GM21529 (cell line): Measurements from ENCODE around the gene ANXA7.

Experiments used
- ATAC-seq: cut with Tn5 transposase; IDR thresholded peaks from one replicate; pipeline ENCODE4 v1.9.1; 2021; ENCODE audit not compliant: unreplicated experiment

The ANXA7 gene

GRCh38 chr10:73413528-73414229 is at the start of gene ANXA7:
Gene ANXA7 (minus strand): TSS chr10:73414058. CDS start chr10:73400856, 13,202 bp downstream.
- peak; percentile 87 for ATAC-seq

- no peak for ATAC-seq
Measured at GRCh38 chr10:73460897-73461296, 47.0 kb upstream of the ANXA7 start.

- no peak for ATAC-seq
Measured at GRCh38 chr10:73459683-73460314, 45.9 kb upstream of the ANXA7 start.

GRCh38 chr10:73456187-73456890 is 42.5 kb upstream of the ANXA7 start:
- no peak for ATAC-seq

DNA sequence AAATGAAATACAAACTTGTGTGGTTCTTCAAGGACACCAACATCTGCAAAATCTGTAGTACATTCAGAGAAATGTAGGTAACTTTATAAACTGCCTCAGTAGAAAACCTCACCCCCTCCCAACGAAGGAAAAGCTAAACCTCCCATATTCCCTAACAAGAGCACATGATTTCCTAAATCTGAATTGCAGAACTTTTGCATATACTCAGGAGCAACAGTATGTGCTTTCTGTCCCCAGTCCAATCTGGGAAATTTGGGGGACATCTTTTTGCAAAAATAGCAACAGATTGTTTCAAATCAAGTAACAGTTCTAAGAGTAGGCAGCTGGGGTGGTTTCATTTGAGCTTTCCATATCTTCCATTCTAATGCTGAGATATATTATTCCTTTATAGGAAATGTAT is 35.3 kb upstream of the ANXA7 start:
- no peak for ATAC-seq

DNA sequence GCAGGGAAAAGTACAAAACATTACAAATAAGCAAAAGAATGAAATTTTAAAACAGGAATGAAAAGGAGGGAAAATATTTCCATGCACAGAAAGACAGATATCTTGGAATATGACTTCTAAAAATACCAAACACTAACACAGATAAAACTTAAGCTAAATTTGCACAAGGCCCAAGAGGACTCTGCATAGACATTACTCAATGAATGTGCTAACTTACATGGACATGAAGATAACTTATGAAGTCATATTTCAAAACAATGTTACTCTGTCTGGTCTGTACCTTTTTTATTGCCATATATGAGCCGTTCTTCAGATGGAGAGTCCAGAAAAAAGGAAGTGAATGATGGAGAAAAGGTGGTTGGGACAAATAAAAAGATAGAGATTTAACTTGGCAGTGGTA is 34.5 kb upstream of the ANXA7 start:
- no peak for ATAC-seq

DNA sequence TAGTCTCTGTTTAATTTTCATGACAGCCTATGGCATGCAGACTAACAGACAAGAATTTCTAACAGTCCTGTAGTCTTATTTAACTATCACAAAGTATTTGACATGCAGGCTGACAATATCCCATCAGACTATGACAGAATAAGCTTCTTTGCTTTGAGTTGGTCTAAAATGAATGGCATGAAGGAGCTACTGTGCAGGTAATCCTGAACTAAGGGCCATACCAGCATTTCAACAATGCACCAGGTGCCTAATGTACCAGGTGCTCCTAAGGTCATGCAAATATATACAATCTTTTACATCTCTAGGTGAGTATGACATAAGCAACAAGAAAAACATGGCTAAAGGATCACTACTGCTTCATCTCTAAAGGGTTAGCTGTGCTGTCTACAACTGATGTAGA is 33.1 kb upstream of the ANXA7 start:
- ATAC-seq: no peak

GRCh38 chr10:73444457-73444856 is 30.6 kb upstream of the ANXA7 start:
- ATAC-seq: no peak

DNA sequence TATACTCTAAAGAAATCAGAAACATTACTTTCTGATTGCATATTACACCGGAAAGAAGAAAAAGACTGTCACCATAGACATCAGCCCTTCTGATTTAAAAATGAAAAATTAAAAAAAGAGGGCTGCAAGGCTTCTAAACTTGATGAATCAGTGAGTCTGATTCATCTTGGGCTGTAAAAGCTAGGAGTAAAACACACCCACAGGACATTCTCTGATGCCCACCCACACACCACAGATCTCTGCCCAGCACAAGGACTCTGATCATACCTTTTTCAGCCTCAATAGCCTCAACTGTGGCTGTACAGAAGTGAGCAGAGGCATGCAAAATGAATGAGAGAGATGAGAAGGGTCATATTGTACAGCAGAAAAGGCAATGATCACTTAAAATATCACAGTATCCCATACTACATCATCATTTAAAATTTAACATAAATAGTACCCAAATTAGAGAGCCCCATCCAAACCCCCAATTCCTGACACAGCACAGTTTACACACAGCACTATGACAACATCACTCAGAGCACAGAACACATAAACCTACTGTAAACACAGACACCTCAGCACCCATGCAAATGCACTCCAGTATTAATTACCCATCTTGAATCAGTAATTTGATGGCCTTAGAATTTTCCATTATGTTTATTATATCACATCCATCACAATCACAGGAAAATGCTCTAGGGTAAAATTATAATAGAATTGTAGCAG is 25.9 kb upstream of the ANXA7 start:
- no peak for ATAC-seq

DNA sequence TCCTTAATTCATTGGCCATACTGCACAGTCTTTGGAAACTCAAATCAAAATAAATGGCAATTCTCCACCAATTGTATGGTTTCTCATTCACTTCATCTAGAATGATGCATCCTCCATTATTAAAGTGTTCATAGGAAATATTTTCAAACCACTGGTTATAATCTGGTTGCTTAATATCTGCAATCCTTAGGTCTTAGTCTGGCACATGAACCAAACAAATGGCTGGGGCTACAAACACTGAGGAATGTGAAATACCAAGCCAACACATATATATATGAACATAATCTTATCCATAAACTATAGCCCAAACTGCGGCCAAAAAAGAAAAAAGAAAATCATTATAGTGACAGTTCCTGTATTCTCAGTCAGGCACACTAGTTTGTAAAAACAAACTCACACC is 25.2 kb upstream of the ANXA7 start:
- ATAC-seq: no peak

- ATAC-seq: no peak
Measured at GRCh38 chr10:73433538-73433867, 19.6 kb upstream of the ANXA7 start, which contains the start of gene MSS51. Gene MSS51 (minus strand): TSS chr10:73433561. CDS start chr10:73428284, 5,277 bp downstream.

DNA sequence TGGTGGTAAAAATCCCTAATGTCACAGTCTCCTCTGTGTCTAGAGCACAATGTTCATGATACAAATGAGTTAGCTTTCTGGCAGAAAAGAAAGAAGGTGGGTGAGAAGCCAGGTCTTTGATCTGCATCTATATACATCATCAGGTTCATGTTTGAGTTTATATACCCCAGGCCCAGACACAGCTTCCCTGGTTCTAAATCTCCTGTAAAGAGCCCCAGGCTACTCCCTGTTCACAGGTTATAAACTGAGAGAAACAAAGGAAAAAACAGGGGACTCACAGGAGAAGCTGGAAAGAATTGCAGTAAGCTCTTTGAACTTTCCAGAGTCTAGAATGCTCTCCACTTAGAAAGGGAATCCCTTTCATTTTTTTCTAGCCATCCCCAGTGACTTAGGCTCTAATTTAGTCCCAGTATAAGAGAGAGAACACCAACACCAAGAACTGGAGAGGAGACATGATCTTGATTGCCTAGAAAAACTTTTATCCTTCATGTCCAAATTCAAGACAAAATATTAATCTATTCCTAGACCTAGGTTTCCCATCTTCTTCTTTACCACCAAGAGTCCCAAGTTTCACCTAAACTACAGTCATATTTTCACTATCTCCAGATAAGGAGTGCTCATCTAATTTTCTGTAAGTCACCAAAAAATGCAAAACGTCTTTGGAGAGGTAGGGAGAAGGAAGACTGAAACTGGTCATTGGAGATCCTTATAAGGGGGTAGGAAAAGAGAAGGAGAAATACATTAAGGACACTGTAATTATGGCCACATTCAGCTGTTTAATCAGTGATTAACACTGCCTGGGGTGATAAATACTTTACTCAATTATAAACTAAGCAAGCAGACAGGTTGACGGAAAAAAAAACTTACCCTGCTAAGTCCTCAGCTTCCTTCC is 19.0 kb upstream of the ANXA7 start:
- no peak for ATAC-seq

DNA sequence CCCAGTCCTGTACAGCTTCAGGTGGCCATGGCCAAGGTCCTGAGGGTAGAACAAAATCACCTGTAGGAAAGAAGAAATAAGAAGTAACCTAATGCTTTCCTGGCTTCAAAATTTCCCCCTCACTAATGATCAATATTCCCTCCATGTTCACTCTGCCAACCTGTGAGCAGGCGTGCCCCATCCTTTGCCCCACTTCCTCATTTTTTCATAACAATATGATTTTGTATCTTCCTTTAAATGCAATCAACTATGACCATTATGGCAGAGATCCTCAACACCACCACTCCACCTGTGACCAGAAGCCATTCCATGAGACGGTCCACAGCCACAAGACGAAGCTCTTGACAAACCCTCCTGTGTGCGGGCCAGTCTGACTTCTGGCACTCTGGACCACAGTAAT is 12.5 kb upstream of the ANXA7 start:
- ATAC-seq: no peak

GRCh38 chr10:73424478-73424877 is 10.6 kb upstream of the ANXA7 start:
- no peak for ATAC-seq

DNA sequence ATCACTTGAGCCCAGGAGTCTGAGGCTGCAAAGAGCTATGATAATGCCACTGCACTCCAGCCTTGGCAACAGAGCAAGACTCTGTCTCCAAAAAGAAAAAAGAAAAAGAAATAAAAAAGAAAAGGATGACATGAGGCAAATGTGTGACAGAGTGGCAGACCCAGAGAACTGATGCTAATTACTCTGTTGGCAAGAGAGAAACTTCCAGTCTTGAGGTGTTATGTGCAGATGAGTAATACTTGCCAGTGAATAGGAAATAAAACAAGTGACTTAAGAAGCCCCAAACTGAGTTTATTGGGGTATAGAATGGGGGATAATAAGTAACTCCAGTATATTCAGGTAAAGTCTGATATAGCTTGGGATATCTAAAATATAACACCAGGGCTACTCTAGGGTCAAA is 9.5 kb upstream of the ANXA7 start:
- no peak for ATAC-seq

- ATAC-seq: no peak
Measured at GRCh38 chr10:73416571-73416970, 2.7 kb upstream of the ANXA7 start.

GRCh38 chr10:73414230-73414945 is 530 bp upstream of the ANXA7 start:
- ATAC-seq: peak; percentile 28

DNA sequence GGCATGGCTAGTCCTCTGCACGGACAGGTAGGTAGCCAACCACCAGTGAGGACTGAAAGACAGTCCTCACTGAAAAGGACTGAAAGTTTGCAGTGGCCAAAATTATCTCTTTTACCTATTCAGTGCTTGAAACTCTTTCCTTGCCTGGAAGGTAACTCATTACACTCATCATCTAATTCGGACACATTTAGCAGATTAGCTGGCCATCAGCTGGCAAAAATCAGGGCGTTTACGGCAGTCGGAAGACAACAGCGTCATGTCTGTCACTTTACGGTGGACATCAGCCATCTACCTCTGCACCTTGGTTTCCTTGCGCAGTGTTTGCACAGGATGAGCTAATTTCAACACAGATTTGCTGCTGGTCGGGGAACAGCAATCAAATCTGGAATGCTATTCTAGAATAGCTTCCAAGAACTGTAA is 740 bp downstream of the ANXA7 start:
- ATAC-seq: peak; percentile 29

DNA sequence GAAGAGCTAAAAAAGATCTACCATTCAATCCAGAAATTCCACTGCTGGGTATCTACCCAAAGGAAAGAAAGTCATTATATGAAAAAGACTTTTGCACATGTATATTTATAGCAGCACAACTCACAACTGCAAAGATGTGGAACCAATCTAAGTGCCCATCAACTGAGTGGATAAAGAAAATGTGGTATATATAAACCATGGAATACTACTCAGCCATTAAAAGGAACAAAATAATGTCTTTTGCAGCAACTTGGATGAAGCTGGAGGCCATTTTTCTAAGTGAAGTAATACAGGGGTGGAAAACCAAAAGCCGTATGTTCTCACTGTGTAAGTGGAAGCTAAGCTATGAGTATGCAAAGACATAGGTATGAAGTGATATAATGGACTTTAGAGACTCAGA is 3.0 kb downstream of the ANXA7 start:
- no peak for ATAC-seq

DNA sequence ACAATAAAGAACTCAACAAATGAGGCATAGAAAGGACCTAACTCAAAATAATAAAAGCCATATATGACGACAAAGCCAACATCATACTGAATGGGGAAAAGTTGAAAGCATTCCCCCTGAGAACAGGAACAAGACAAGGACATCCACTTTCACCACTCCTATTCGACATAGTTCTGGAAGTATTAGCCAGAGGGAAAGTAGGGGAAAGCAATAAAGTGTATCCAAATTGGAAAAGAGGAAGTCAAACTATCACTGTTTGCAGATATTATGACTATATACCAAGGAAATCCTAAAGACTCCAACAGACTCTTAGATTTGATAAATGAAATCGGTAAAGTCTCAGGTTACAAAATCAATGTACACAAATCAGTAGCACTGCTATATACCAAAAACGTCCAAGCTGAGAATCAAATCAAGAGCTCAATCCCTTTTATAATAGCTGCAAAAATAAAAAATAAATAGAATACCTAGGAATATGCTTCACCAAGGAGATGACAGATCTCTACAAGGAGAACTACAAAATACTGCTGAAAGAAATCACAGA is 4.8 kb downstream of the ANXA7 start:
- no peak for ATAC-seq
